ENCODE data around the gene BOLA3. TPM values are rescaled to one million over a fixed set of nuclear protein-coding genes. Genes with fewer than 3 reads are reported as not detected.
"Not testable (repeated sequence)": the region's sequence is repeated elsewhere in the genome, so short reads cannot be mapped to it uniquely, and the experiment has no call there.

BOLA3 gene
- polyA plus RNA-seq, 5 donors, result 16.9 to 26.8 (median 21.6) TPM

- no peak for DNase-seq
These were observed 8.1 kb upstream of the BOLA3 start for GRCh38 chr2:74155830-74156229.

GRCh38 chr2:74152954-74153353 is 5.2 kb upstream of the BOLA3 start:
- DNase-seq, result no peak

GRCh38 chr2:74149570-74150319 is 2.0 kb upstream of the BOLA3 start:
- DNase-seq, result no peak

- DNase-seq, result no peak
These were observed 1.5 kb upstream of the BOLA3 start for GRCh38 chr2:74149247-74149525.

- DNase-seq, result no peak
These were observed 940 bp upstream of the BOLA3 start for GRCh38 chr2:74148457-74149246.

GRCh38 chr2:74146929-74147726 is 584 bp downstream of the BOLA3 start:
- no peak for DNase-seq

GRCh38 chr2:74142340-74142739 is 5.4 kb downstream of the BOLA3 start:
- DNase-seq, result no peak

- DNase-seq, result no peak
These were observed 8.9 kb downstream of the BOLA3 start for GRCh38 chr2:74138600-74139323.

- no peak for DNase-seq
These were observed 9.8 kb downstream of the BOLA3 start for GRCh38 chr2:74137651-74138599.

GRCh38 chr2:74131901-74132300 is 15.8 kb downstream of the BOLA3 start:
- DNase-seq, result no peak

GRCh38 chr2:74130211-74130995 is 17.3 kb downstream of the BOLA3 start:
- DNase-seq, result no peak

- no peak for DNase-seq
These were observed 19.5 kb downstream of the BOLA3 start for GRCh38 chr2:74128206-74128605.

GRCh38 chr2:74123955-74124354 is 23.8 kb downstream of the BOLA3 start:
- not testable (repeated sequence) for DNase-seq

- not testable (repeated sequence) for DNase-seq
These were observed 25.9 kb downstream of the BOLA3 start for GRCh38 chr2:74121846-74122245.

- peak; percentile 64 to 79 for DNase-seq
These were observed 27.5 kb downstream of the BOLA3 start for GRCh38 chr2:74119912-74120825.

- DNase-seq, result no peak
These were observed 28.4 kb downstream of the BOLA3 start for GRCh38 chr2:74119339-74119738.

GRCh38 chr2:74111380-74111779 is 36.3 kb downstream of the BOLA3 start:
- DNase-seq, result no peak

GRCh38 chr2:74110537-74110936 is 37.2 kb downstream of the BOLA3 start:
- no peak for DNase-seq

GRCh38 chr2:74109551-74109950 is 38.2 kb downstream of the BOLA3 start:
- DNase-seq, result no peak
